SK-N-SH treated with all-trans-retinoic acid at 6 μM for 48 hours (cell line): ENCODE measurements around the gene RAPSN.

Source experiments
- CREB5 ChIP-seq: fragments of 250-450 bp; sonication (Bioruptor Pico); IDR thresholded peaks from 2 replicates; pipeline ENCODE4 v1.5.1; 2020; ENCODE audit warnings: low read depth, mild to moderate bottlenecking, moderate library complexity
- CSDC2 ChIP-seq: fragments of 250-450 bp; sonication (Bioruptor Pico); IDR thresholded peaks from 2 replicates; pipeline ENCODE4 v1.5.0; 2020; ENCODE audit warnings: mild to moderate bottlenecking, moderate library complexity
- CSRNP3 ChIP-seq: fragments of 250-450 bp; sonication (Bioruptor Pico); IDR thresholded peaks from 2 replicates; pipeline ENCODE4 v1.5.1; 2021; ENCODE audit warnings: mild to moderate bottlenecking, moderate library complexity
- PATZ1 ChIP-seq: fragments of 250-450 bp; sonication (Bioruptor Pico); IDR thresholded peaks from 2 replicates; pipeline ENCODE4 v1.8.0; 2020; ENCODE audit warnings: mild to moderate bottlenecking, moderate library complexity, borderline replicate concordance
- POU6F1 ChIP-seq: fragments of 250-450 bp; sonication (Bioruptor Pico); IDR thresholded peaks from 2 replicates; pipeline ENCODE4 v1.8.0; 2021; ENCODE audit warnings: low read depth, mild to moderate bottlenecking, moderate library complexity, borderline replicate concordance
- PPARA ChIP-seq: fragments of 250-450 bp; sonication (Bioruptor Pico); IDR thresholded peaks from 2 replicates; pipeline ENCODE4 v1.5.0; 2020; ENCODE audit warnings: mild to moderate bottlenecking, borderline replicate concordance
- ZFP3 ChIP-seq: fragments of 250-450 bp; sonication (Bioruptor Pico); IDR thresholded peaks from 2 replicates; pipeline ENCODE4 v1.5.0; 2020; ENCODE audit warnings: mild to moderate bottlenecking, moderate library complexity
- ZFP30 ChIP-seq: fragments of 450-650 bp; formaldehyde crosslinking; IDR thresholded peaks from 2 replicates; pipeline ENCODE4 v1.5.0; 2022; ENCODE audit warnings: mild to moderate bottlenecking, moderate library complexity
- ZNF8 ChIP-seq: fragments of 450-650 bp; formaldehyde crosslinking; IDR thresholded peaks from 2 replicates; pipeline ENCODE4 v1.5.0; 2020; ENCODE audit warnings: mild to moderate bottlenecking, moderate library complexity

- TF ChIP-seq CREB5: no peak
- TF ChIP-seq POU6F1 (CRISPR knock-in tag): no peak
- TF ChIP-seq PATZ1 (CRISPR knock-in tag): no peak
- TF ChIP-seq PPARA (CRISPR knock-in tag): no peak
- no peak for TF ChIP-seq CSDC2 (CRISPR knock-in tag)
- no peak for TF ChIP-seq CSRNP3
- TF ChIP-seq ZNF8 (CRISPR knock-in tag): no peak
- no peak for TF ChIP-seq ZFP3 (CRISPR knock-in tag)
- no peak for TF ChIP-seq ZFP30 (CRISPR knock-in tag)
Observed at GRCh38 chr11:47431356-47432083, 17.4 kb downstream of the RAPSN start.
